Measurements from ENCODE around the gene XPOT.

DNA sequence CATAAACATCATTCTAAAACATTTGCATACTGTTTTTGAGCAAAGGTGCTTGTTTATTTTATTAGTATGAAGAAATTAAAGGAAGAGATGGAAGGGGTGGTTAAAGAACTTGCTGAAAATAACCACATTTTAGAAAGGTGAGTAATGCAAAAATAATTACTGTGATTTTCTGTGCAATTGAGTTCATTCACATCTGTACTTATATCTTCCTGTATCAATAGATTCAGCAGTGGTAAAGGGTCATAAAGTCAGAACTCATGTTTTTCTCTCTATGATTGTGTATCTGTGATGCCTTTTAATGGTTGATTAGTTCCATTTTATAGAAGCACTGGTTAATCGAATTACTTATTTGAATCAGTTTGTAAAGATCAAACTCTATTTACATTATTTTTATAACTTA, 93.7 kb downstream of the XPOT start:
- TF ChIP-seq, protein P1, sequence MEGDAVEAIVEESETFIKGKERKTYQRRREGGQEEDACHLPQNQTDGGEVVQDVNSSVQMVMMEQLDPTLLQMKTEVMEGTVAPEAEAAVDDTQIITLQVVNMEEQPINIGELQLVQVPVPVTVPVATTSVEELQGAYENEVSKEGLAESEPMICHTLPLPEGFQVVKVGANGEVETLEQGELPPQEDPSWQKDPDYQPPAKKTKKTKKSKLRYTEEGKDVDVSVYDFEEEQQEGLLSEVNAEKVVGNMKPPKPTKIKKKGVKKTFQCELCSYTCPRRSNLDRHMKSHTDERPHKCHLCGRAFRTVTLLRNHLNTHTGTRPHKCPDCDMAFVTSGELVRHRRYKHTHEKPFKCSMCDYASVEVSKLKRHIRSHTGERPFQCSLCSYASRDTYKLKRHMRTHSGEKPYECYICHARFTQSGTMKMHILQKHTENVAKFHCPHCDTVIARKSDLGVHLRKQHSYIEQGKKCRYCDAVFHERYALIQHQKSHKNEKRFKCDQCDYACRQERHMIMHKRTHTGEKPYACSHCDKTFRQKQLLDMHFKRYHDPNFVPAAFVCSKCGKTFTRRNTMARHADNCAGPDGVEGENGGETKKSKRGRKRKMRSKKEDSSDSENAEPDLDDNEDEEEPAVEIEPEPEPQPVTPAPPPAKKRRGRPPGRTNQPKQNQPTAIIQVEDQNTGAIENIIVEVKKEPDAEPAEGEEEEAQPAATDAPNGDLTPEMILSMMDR (IDR thresholded peaks at IDR 0.05) = no peak
- no peak for TF ChIP-seq POLR2A (IDR thresholded peaks at IDR 0.05)

Measured in testis (tissue), 2 donors.